ENCODE results near the gene OR6A2.
A peak's percentile ranks its signal among the peaks of the same experiment; 100 is the strongest.

OR6A2 gene

GRCh38 chr11:6755303-6755952 lies 44.1 kb downstream of the OR6A2 start:
- H3K9ac ChIP-seq (ENCODE audit: low read length) = no peak overlapping the region
- H3K4me1 ChIP-seq (ENCODE audit: control insufficient read depth, low read depth, low read length) = no peaks in the 10 kb centered on the region
- no peak overlapping the region for H3K56ac ChIP-seq (ENCODE audit: low read length)
- no peak overlapping the region for H3K27ac ChIP-seq (ENCODE audit: low read depth, low read length)
- H3K36me3 ChIP-seq (ENCODE audit: control insufficient read depth, insufficient read depth, low read length) = no peaks in the 10 kb centered on the region
- no peak overlapping the region for H3K18ac ChIP-seq (ENCODE audit: low read length)
- H3K4me3 ChIP-seq (ENCODE audit: low read length) = no peak overlapping the region
- no peak overlapping the region for H3K4ac ChIP-seq (ENCODE audit: low read depth, low read length)
- WGBS (ENCODE audit: extremely low coverage, insufficient coverage, low lambda C conversion rate) = no CpG with 5 or more reads among the region's 5 CpGs
- H3K27me3 ChIP-seq (ENCODE audit: insufficient read depth, low read length, poor library complexity) = no peaks in the 10 kb centered on the region
- H3K4me2 ChIP-seq (ENCODE audit: low read length) = no peak overlapping the region
- no peak overlapping the region for H4K8ac ChIP-seq (ENCODE audit: low read depth, low read length)
- H4K5ac ChIP-seq (ENCODE audit: low read length) = no peak overlapping the region
- no peak overlapping the region for H2BK120ac ChIP-seq (ENCODE audit: low read depth, low read length)
- H2BK5ac ChIP-seq (ENCODE audit: low read length) = no peak overlapping the region
- no peaks in the 10 kb centered on the region for H3K79me2 ChIP-seq (ENCODE audit: control insufficient read depth, insufficient read depth, low read length)
- no peak overlapping the region for H2BK15ac ChIP-seq (replicated peaks; ENCODE audit: low read depth)
- H3K23ac ChIP-seq (ENCODE audit: low read length) = no peak overlapping the region
- H2AK5ac ChIP-seq (ENCODE audit: low read length) = no peak overlapping the region
- peak; percentile 45 for DNase-seq
- H3K79me1 ChIP-seq (ENCODE audit: low read length) = no peaks in the 10 kb centered on the region

- WGBS (ENCODE audit: extremely low coverage, insufficient coverage, low lambda C conversion rate) = no CpG with 5 or more reads among the region's 3 CpGs
- no peak overlapping the region for H3K9ac ChIP-seq (ENCODE audit: low read length)
- H3K23ac ChIP-seq (ENCODE audit: low read length) = no peak overlapping the region
- no peaks in the 10 kb centered on the region for H3K27me3 ChIP-seq (ENCODE audit: insufficient read depth, low read length, poor library complexity)
- H4K8ac ChIP-seq (ENCODE audit: low read depth, low read length) = no peak overlapping the region
- no peaks in the 10 kb centered on the region for H3K36me3 ChIP-seq (ENCODE audit: control insufficient read depth, insufficient read depth, low read length)
- peak overlapping the region; percentile 28 for H2BK120ac ChIP-seq (ENCODE audit: low read depth, low read length)
- H4K5ac ChIP-seq (ENCODE audit: low read length) = no peak overlapping the region
- H3K27ac ChIP-seq (ENCODE audit: low read depth, low read length) = no peak overlapping the region
- no peak overlapping the region for H2BK15ac ChIP-seq (replicated peaks; ENCODE audit: low read depth)
- H2AK5ac ChIP-seq (ENCODE audit: low read length) = no peak overlapping the region
- H3K18ac ChIP-seq (ENCODE audit: low read length) = no peak overlapping the region
- no peak overlapping the region for H3K4me3 ChIP-seq (ENCODE audit: low read length)
- no peak overlapping the region for H3K4ac ChIP-seq (ENCODE audit: low read depth, low read length)
- H3K56ac ChIP-seq (ENCODE audit: low read length) = no peak overlapping the region
- no peak for DNase-seq
- H2BK5ac ChIP-seq (ENCODE audit: low read length) = no peak overlapping the region
- H3K79me2 ChIP-seq (ENCODE audit: control insufficient read depth, insufficient read depth, low read length) = no peaks in the 10 kb centered on the region
- no peaks in the 10 kb centered on the region for H3K79me1 ChIP-seq (ENCODE audit: low read length)
- no peak overlapping the region for H3K4me2 ChIP-seq (ENCODE audit: low read length)
- H3K4me1 ChIP-seq (ENCODE audit: control insufficient read depth, low read depth, low read length) = no peaks in the 10 kb centered on the region
These were observed 52.3 kb downstream of the OR6A2 start for GRCh38 chr11:6747097-6747668.

- Histone ChIP-seq H3K27me3 (ENCODE audit: insufficient read depth, low read length, poor library complexity) (no peaks in the 10 kb centered on the region), H3K56ac (ENCODE audit: low read length) (no peak overlapping the region), H3K36me3 (ENCODE audit: control insufficient read depth, insufficient read depth, low read length) (no peaks in the 10 kb centered on the region), H4K8ac (ENCODE audit: low read depth, low read length) (no peak overlapping the region), H3K4me3 (ENCODE audit: low read length) (no peak overlapping the region), H3K9ac (ENCODE audit: low read length) (no peak overlapping the region), H4K5ac (ENCODE audit: low read length) (no peak overlapping the region), H3K18ac (ENCODE audit: low read length) (no peak overlapping the region), H3K4ac (ENCODE audit: low read depth, low read length) (no peak overlapping the region), H3K4me2 (ENCODE audit: low read length) (no peak overlapping the region), H2BK120ac (ENCODE audit: low read depth, low read length) (no peak overlapping the region), H3K27ac (ENCODE audit: low read depth, low read length) (no peak overlapping the region), H3K4me1 (ENCODE audit: control insufficient read depth, low read depth, low read length) (no peaks in the 10 kb centered on the region), H2BK15ac (replicated peaks; ENCODE audit: low read depth) (no peak overlapping the region), H2BK5ac (ENCODE audit: low read length) (no peak overlapping the region), H3K79me1 (ENCODE audit: low read length) (no peaks in the 10 kb centered on the region), H3K79me2 (ENCODE audit: control insufficient read depth, insufficient read depth, low read length) (no peaks in the 10 kb centered on the region), H2AK5ac (ENCODE audit: low read length) (no peak overlapping the region), H3K23ac (ENCODE audit: low read length) (no peak overlapping the region)
- no peak for DNase-seq
- WGBS (ENCODE audit: extremely low coverage, insufficient coverage, low lambda C conversion rate) = no CpG with 5 or more reads among the region's 1 CpG
These were observed 52.9 kb downstream of the OR6A2 start for GRCh38 chr11:6746626-6747025.

- H3K79me2 ChIP-seq (ENCODE audit: control insufficient read depth, insufficient read depth, low read length) = no peaks in the 10 kb centered on the region
These were observed 53.3 kb downstream of the OR6A2 start for GRCh38 chr11:6746086-6746618.

GRCh38 chr11:6745465-6746015 lies 53.9 kb downstream of the OR6A2 start:
- WGBS (ENCODE audit: extremely low coverage, insufficient coverage, low lambda C conversion rate) = no CpG with 5 or more reads among the region's 2 CpGs
- Histone ChIP-seq H3K18ac (ENCODE audit: low read length) (no peak overlapping the region), H3K4ac (ENCODE audit: low read depth, low read length) (no peak overlapping the region), H3K4me2 (ENCODE audit: low read length) (no peak overlapping the region), H2BK15ac (replicated peaks; ENCODE audit: low read depth) (no peak overlapping the region), H2AK5ac (ENCODE audit: low read length) (no peak overlapping the region), H3K27me3 (ENCODE audit: insufficient read depth, low read length, poor library complexity) (no peaks in the 10 kb centered on the region), H4K5ac (ENCODE audit: low read length) (no peak overlapping the region), H3K56ac (ENCODE audit: low read length) (no peak overlapping the region), H3K23ac (ENCODE audit: low read length) (no peak overlapping the region), H3K9ac (ENCODE audit: low read length) (no peak overlapping the region), H3K4me1 (ENCODE audit: control insufficient read depth, low read depth, low read length) (no peaks in the 10 kb centered on the region), H3K4me3 (ENCODE audit: low read length) (no peak overlapping the region), H4K8ac (ENCODE audit: low read depth, low read length) (no peak overlapping the region), H2BK5ac (ENCODE audit: low read length) (no peak overlapping the region), H3K79me2 (ENCODE audit: control insufficient read depth, insufficient read depth, low read length) (no peaks in the 10 kb centered on the region), H3K27ac (ENCODE audit: low read depth, low read length) (no peak overlapping the region), H3K36me3 (ENCODE audit: control insufficient read depth, insufficient read depth, low read length) (no peaks in the 10 kb centered on the region), H2BK120ac (ENCODE audit: low read depth, low read length) (no peak overlapping the region), H3K79me1 (ENCODE audit: low read length) (no peaks in the 10 kb centered on the region)
- no peak for DNase-seq

More at GRCh38 chr11:6746086-6746618, 53.3 kb downstream of the OR6A2 start:
- no peak overlapping the region for H2BK120ac ChIP-seq (ENCODE audit: low read depth, low read length)
- no peak overlapping the region for H3K4me2 ChIP-seq (ENCODE audit: low read length)
- H3K56ac ChIP-seq (ENCODE audit: low read length) = no peak overlapping the region
- no peak overlapping the region for H3K23ac ChIP-seq (ENCODE audit: low read length)
- no CpG with 5 or more reads among the region's 5 CpGs for WGBS (ENCODE audit: extremely low coverage, insufficient coverage, low lambda C conversion rate)
- H3K36me3 ChIP-seq (ENCODE audit: control insufficient read depth, insufficient read depth, low read length) = no peaks in the 10 kb centered on the region
- no peak overlapping the region for H4K5ac ChIP-seq (ENCODE audit: low read length)
- no peak overlapping the region for H3K4ac ChIP-seq (ENCODE audit: low read depth, low read length)
- no peak overlapping the region for H3K27ac ChIP-seq (ENCODE audit: low read depth, low read length)
- no peaks in the 10 kb centered on the region for H3K27me3 ChIP-seq (ENCODE audit: insufficient read depth, low read length, poor library complexity)
- no peak overlapping the region for H4K8ac ChIP-seq (ENCODE audit: low read depth, low read length)
- H3K9ac ChIP-seq (ENCODE audit: low read length) = no peak overlapping the region
- H2BK5ac ChIP-seq (ENCODE audit: low read length) = no peak overlapping the region
- H3K4me3 ChIP-seq (ENCODE audit: low read length) = no peak overlapping the region
- no peak overlapping the region for H2BK15ac ChIP-seq (replicated peaks; ENCODE audit: low read depth)
- H3K79me1 ChIP-seq (ENCODE audit: low read length) = no peaks in the 10 kb centered on the region
- no peak for DNase-seq
- H2AK5ac ChIP-seq (ENCODE audit: low read length) = no peak overlapping the region
- H3K4me1 ChIP-seq (ENCODE audit: control insufficient read depth, low read depth, low read length) = no peaks in the 10 kb centered on the region
- H3K18ac ChIP-seq (ENCODE audit: low read length) = no peak overlapping the region

Measured in mesendoderm (in vitro differentiated cells).